ENCODE results near the gene MAP3K9.

DNA sequence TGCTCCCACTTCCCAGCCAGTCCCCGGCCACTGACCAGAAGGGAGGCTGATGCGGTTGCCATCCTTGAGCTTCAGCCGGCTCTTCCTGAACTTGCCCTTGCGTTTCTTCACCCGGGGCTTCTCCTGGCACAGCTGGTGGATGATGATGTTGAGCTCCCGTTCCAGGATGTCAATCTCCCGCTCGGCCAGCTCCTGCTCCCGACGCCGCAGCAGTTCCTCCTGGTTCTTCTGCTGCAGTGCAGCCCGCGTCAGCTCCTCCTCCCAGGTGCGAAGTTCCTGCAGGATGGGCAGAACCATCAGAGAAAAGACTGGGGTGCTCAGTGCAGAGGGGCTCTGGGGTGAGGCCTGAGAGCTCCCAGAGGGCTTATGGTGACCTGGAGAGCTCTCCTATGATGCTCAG lies 67.0 kb downstream of the MAP3K9 start:
- TF ChIP-seq POLR2AphosphoS5 (IDR thresholded peaks at IDR 0.05) (no peak), POLR2A (IDR thresholded peaks at IDR 0.05) (no peak)
- TF ChIP-seq, protein P1, sequence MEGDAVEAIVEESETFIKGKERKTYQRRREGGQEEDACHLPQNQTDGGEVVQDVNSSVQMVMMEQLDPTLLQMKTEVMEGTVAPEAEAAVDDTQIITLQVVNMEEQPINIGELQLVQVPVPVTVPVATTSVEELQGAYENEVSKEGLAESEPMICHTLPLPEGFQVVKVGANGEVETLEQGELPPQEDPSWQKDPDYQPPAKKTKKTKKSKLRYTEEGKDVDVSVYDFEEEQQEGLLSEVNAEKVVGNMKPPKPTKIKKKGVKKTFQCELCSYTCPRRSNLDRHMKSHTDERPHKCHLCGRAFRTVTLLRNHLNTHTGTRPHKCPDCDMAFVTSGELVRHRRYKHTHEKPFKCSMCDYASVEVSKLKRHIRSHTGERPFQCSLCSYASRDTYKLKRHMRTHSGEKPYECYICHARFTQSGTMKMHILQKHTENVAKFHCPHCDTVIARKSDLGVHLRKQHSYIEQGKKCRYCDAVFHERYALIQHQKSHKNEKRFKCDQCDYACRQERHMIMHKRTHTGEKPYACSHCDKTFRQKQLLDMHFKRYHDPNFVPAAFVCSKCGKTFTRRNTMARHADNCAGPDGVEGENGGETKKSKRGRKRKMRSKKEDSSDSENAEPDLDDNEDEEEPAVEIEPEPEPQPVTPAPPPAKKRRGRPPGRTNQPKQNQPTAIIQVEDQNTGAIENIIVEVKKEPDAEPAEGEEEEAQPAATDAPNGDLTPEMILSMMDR (IDR thresholded peaks at IDR 0.05) = no peak
